ENCODE data around the gene COBL. TPM values are rescaled to one million over a fixed set of nuclear protein-coding genes. Genes with fewer than 3 reads are reported as not detected.

Gene COBL
- total and polyA plus RNA-seq, 10 of the 15 experiments (the other 5 are each of a cell fraction or from before 2014, with no cell fraction given) = 0.21 TPM; not detected in 9

GRCh38 chr7:51162724-51163329, 153.8 kb downstream of the COBL start (continued):
- TF ChIP-seq SKIL (IDR thresholded peaks at IDR 0.05; ENCODE audit: low read depth, poor library complexity, severe bottlenecking) (no peak), IRF4 (IDR thresholded peaks at IDR 0.05; ENCODE audit: low read depth, low read length) (peak; percentile 23; the same call in 1 of the 2 replicates), SMC3 (IDR thresholded peaks at IDR 0.05; ENCODE audit: borderline replicate concordance, low read length) (peak; percentile 39; the same call in 1 of the 2 replicates), RAD21 (IDR thresholded peaks at IDR 0.05; ENCODE audit: insufficient read depth, low read depth, low read length) (peak; percentile 74), MYB (IDR thresholded peaks at IDR 0.05; ENCODE audit: borderline replicate concordance, low read depth, low read length) (no peak), NFYA (IDR thresholded peaks at IDR 0.05; ENCODE audit: borderline replicate concordance, low read depth, low read length) (no peak)

GRCh38 chr7:51161937-51162336, 154.7 kb downstream of the COBL start:
- Histone ChIP-seq H3K36me3 (ENCODE audit: control insufficient read depth in 2 of 2, insufficient read depth in 2 of 2, low read length in 1 of 2) (no peaks in the 10 kb centered on the region), H3K4me2 (ENCODE audit: control insufficient read depth, insufficient read depth) (no peak overlapping the region), H3K9ac (ENCODE audit: control insufficient read depth, insufficient read depth, low read length) (no peak overlapping the region), H3K4me3 (no peak overlapping the region), H3K4me1 (ENCODE audit: control insufficient read depth, insufficient read depth, low read length) (no peaks in the 10 kb centered on the region), H2AFZ (ENCODE audit: control insufficient read depth, low read depth, low read length) (no peak overlapping the region), H3K27ac (ENCODE audit: control insufficient read depth, insufficient read depth) (no peak overlapping the region), H3K9me3 (replicated peaks; ENCODE audit: control insufficient read depth, insufficient read depth, low read length) (no peaks in the 10 kb centered on the region), H3K79me2 (ENCODE audit: control insufficient read depth, insufficient read depth, low read length) (no peaks in the 10 kb centered on the region), H3K27me3 (replicated peaks in 1 of 2; ENCODE audit: control insufficient read depth in 2 of 2, insufficient read depth in 2 of 2, low read length in 1 of 2) (peaks cover 0 to 1% of the 10 kb centered on the region in 2 experiments; a peak in 2 of 4 replicates), H4K20me1 (ENCODE audit: control insufficient read depth, insufficient read depth) (no peaks in the 10 kb centered on the region)
- ChIA-PET POLR2A (no interaction called here), RAD21 (ENCODE audit: unreplicated experiment) (interaction anchor here (1.2 to 3.6 kb wide), 8 partner anchors 9 to 1067 kb away, joined by 3 to 71 read pairs (median 5); partner anchors contain the start of gene ZPBP), CTCF (interaction anchor here (0.7 to 6.4 kb wide), 36 partner anchors 10 to 1094 kb away, joined by 3 to 84 read pairs (median 5); partner anchors contain the start of gene ZPBP), SMC1A (ENCODE audit: uncharacterized antibody, unreplicated experiment) (interaction anchor here (0.6 to 3.1 kb wide), 9 partner anchors 10 to 1068 kb away, joined by 3 to 18 read pairs (median 7); no protein-coding TSS in a partner anchor)
- no peak for ATAC-seq
- no peak for FAIRE-seq
- no peak for DNase-seq (ENCODE audit: low read depth, low spot score)
- in situ Hi-C loops (cut with MboI) (loop anchor here (10.0 kb wide), 2 partner anchors 203 to 1067 kb away; partner anchors contain the start of gene ZPBP), intact Hi-C loops (cut with micrococcal nuclease; ENCODE audit: unreplicated experiment) (loop anchor here (1.0 to 2.0 kb wide), 4 partner anchors 205 to 1069 kb away; partner anchors contain the start of gene ZPBP)
- WGBS (ENCODE audit: insufficient coverage, insufficient replicate concordance, low lambda C conversion rate, missing lambda C conversion rate) = 63% methylated on average over 6 of the region's 6 CpGs
- no TSS peak for BruUV-seq (replicated peaks)
- no peak for TF ChIP-seq SIX5 (IDR thresholded peaks at IDR 0.05; ENCODE audit: low read depth, low read length, severe bottlenecking)
- no peak for TF ChIP-seq RFX5 (IDR thresholded peaks at IDR 0.05; ENCODE audit: low read depth, low read length)
- no peak for TF ChIP-seq PML (IDR thresholded peaks at IDR 0.05; ENCODE audit: low read length)
- TF ChIP-seq NFXL1 (IDR thresholded peaks at IDR 0.05; ENCODE audit: borderline replicate concordance) = no peak
- TF ChIP-seq CBFB (IDR thresholded peaks at IDR 0.05; ENCODE audit: low read depth) = no peak
- no peak for TF ChIP-seq ZBED1 (IDR thresholded peaks at IDR 0.05; ENCODE audit: borderline replicate concordance)
- no peak for TF ChIP-seq CEBPB (IDR thresholded peaks at IDR 0.05; ENCODE audit: borderline replicate concordance in 1 of 2, low read depth in 2 of 2, low read length in 2 of 2)
- no peak for TF ChIP-seq USF2 (IDR thresholded peaks at IDR 0.05; ENCODE audit: borderline replicate concordance, low read depth, low read length)
- TF ChIP-seq ZNF217 (IDR thresholded peaks at IDR 0.05) = no peak
- no peak for TF ChIP-seq MTA2 (IDR thresholded peaks at IDR 0.05; ENCODE audit: low read depth)
- no peak for TF ChIP-seq RCOR1 (conservative IDR thresholded peaks at IDR 0.05; ENCODE audit: low read depth, low read length)

All from GM12878 (cell line).